HepG2 (cell line): ENCODE measurements around the gene CACNG1. TPM values are rescaled to one million over a fixed set of nuclear protein-coding genes. Genes with fewer than 3 reads are reported as not detected.

Experiments
- CCAR2 ChIP-seq: fragments of 200-400 bp; formaldehyde crosslinking; optimal IDR thresholded peaks from 2 replicates; pipeline ENCODE3; 2018; ENCODE audit warnings: low read depth, mild to moderate bottlenecking, low read length, moderate library complexity
- FUBP1 ChIP-seq: sonication (generic); formaldehyde crosslinking; IDR thresholded peaks from 2 replicates; pipeline ENCODE4 v1.5.1; 2020; ENCODE audit warnings: missing genetic modification reagents, mild to moderate bottlenecking, borderline replicate concordance
- GABPB1 ChIP-seq: IDR thresholded peaks from 2 replicates; pipeline ENCODE4 v1.6.1; 2016; ENCODE audit warnings: mild to moderate bottlenecking, missing genetic modification reagents, moderate library complexity, missing compliant biosample characterization
- MED1 ChIP-seq: sonication (generic); formaldehyde crosslinking; IDR thresholded peaks from 2 replicates; pipeline ENCODE4 v1.4.0; 2020; ENCODE audit warnings: missing genetic modification reagents
- MED8 ChIP-seq: sonication (generic); formaldehyde crosslinking; IDR thresholded peaks from 2 replicates; pipeline ENCODE4 v1.8.1; 2023; ENCODE audit warnings: mild to moderate bottlenecking, missing genetic modification reagents; ENCODE audit not compliant: insufficient replicate concordance
- NCOA5 ChIP-seq: sonication (generic); formaldehyde crosslinking; IDR thresholded peaks from 2 replicates; pipeline ENCODE4 v1.4.0; 2020; ENCODE audit warnings: missing genetic modification reagents
- SAFB2 ChIP-seq: sonication (generic); formaldehyde crosslinking; IDR thresholded peaks from 2 replicates; pipeline ENCODE4 v1.5.1; 2020; ENCODE audit warnings: missing genetic modification reagents, low read depth, mild to moderate bottlenecking, borderline replicate concordance
- SP140L ChIP-seq: sonication (generic); formaldehyde crosslinking; IDR thresholded peaks from 2 replicates; pipeline ENCODE4 v1.4.0; 2020; ENCODE audit warnings: missing genetic modification reagents, borderline replicate concordance
- TOE1 ChIP-seq: sonication (generic); formaldehyde crosslinking; IDR thresholded peaks from 2 replicates; pipeline ENCODE4 v1.4.0; 2020; ENCODE audit warnings: mild to moderate bottlenecking, missing genetic modification reagents
- YEATS4 ChIP-seq: sonication (generic); formaldehyde crosslinking; IDR thresholded peaks from 2 replicates; pipeline ENCODE4 v1.4.0; 2020; ENCODE audit warnings: missing genetic modification reagents, borderline replicate concordance
- ZFAT ChIP-seq: sonication (generic); formaldehyde crosslinking; conservative IDR thresholded peaks from 2 replicates; pipeline ENCODE4 v1.8.1; 2023; ENCODE audit warnings: missing genetic modification reagents, inconsistent platforms
- ZFP90 ChIP-seq: sonication (generic); formaldehyde crosslinking; IDR thresholded peaks from 2 replicates; pipeline ENCODE4 v1.8.0; 2022; ENCODE audit warnings: missing genetic modification reagents, mild to moderate bottlenecking, inconsistent platforms, borderline replicate concordance
- ZNF296 ChIP-seq: sonication (generic); formaldehyde crosslinking; conservative IDR thresholded peaks from 2 replicates; pipeline ENCODE4 v1.5.0; 2020; ENCODE audit warnings: mild to moderate bottlenecking, missing genetic modification reagents
- ZNF383 ChIP-seq: sonication (generic); formaldehyde crosslinking; IDR thresholded peaks from 2 replicates; pipeline ENCODE4 v1.4.0; 2020; ENCODE audit warnings: missing genetic modification reagents, mild to moderate bottlenecking, borderline replicate concordance
- ZNF431 ChIP-seq: sonication (generic); formaldehyde crosslinking; IDR thresholded peaks from 2 replicates; pipeline ENCODE4 v1.9.0; 2022; ENCODE audit warnings: missing genetic modification reagents, low read depth, mild to moderate bottlenecking, borderline replicate concordance
- ZNF652 ChIP-seq: IDR thresholded peaks from 2 replicates; pipeline ENCODE4 v1.6.1; 2016; ENCODE audit warnings: low read depth, borderline replicate concordance
- ZNF7 ChIP-seq: IDR thresholded peaks from 2 replicates; pipeline ENCODE4 v1.6.1; 2016; ENCODE audit warnings: missing biosample characterization, missing genetic modification reagents
- ZSCAN9 ChIP-seq: IDR thresholded peaks from 2 replicates; pipeline ENCODE4 v1.6.1; 2016; ENCODE audit warnings: borderline replicate concordance
- polyA plus RNA-seq, 8 experiments: library from polyadenylated mRNA; depleted of rRNA in 3 of 8; stranded (reverse) in 7 of 8; unstranded in 1 of 8; fragments of >200 nt; fragmentation: Illumina TruSeq in 4 of 8; extraction: Trizol in 4 of 8; gene quantifications; 2 replicates each; pipeline versions ENCODE4 v1.2.1 to v1.2.3, GENCODE V29; 2011 to 2016; ENCODE audit warnings: low read depth in 4 of 8, missing spikeins in 1 of 8, mixed read lengths in 1 of 8; ENCODE audit not compliant: insufficient read depth in 1 of 8
- total RNA-seq, 5 experiments: library from RNA; depleted of rRNA; stranded (reverse); fragments of >200 nt; fragmentation: Illumina TruSeq; extraction: Trizol; gene quantifications; 2 replicates each; pipeline ENCODE4 v1.2.3, GENCODE V29; 2016; ENCODE audit warnings: low read depth in 1 of 5
- TF ChIP-seq, protein P1 (sequence below), 2 experiments: sonication (generic) in 1 of 2; formaldehyde crosslinking in 1 of 2; IDR thresholded peaks; 2 replicates each; pipeline versions ENCODE4 v1.6.1 to v1.9.0; 2014 to 2022; ENCODE audit warnings: antibody characterized with exemption in 1 of 2, borderline replicate concordance in 1 of 2, inconsistent platforms in 1 of 2, low read depth in 1 of 2, missing genetic modification reagents in 1 of 2
- TF ChIP-seq, protein P2 (sequence below): sonication (generic); formaldehyde crosslinking; IDR thresholded peaks from 2 replicates; pipeline ENCODE4 v1.5.0; 2020; ENCODE audit warnings: missing genetic modification reagents

Gene CACNG1
- total and polyA plus RNA-seq, 2 of the 13 experiments (the other 11 are each of a cell fraction or from before 2014, with no cell fraction given), result not detected

DNA sequence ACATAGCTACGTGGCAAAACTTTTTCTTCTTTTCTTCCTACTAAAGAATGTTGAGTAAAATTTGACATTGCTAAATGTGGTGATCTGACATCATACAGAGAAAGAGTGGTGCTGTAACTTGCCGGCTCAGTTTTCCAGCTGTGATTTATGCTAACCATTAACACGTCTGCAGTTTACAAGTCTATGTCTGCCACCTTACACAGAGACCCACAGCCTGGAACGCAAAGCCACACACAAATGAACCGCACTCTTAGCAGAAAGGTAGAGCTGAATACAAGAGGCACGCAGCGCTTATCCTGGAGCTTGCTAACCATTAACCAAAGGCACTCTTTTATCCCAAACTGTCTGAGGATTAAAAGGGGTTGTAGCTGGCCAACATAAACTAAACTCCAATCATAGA is 31.9 kb downstream of the CACNG1 start (continued):
- TF ChIP-seq FUBP1 (CRISPR knock-in tag) (no peak), ZSCAN9 (no peak; the same call in 1 of the 2 replicates), ZFAT (no peak), ZNF7 (peak; percentile 16; the same call in 1 of the 2 replicates), MED8 (CRISPR knock-in tag) (no peak), SP140L (CRISPR knock-in tag) (no peak), NCOA5 (CRISPR knock-in tag) (no peak), ZNF652 (no peak; the same call in 1 of the 2 replicates), YEATS4 (0 out of 2 replicates have a peak, but pooled peaks have one; percentile 23), TOE1 (no peak), CCAR2 (no peak), ZFP90 (CRISPR knock-in tag) (no peak), ZNF431 (no peak), ZNF383 (CRISPR knock-in tag) (no peak), MED1 (CRISPR knock-in tag) (peak; percentile 54; the same call in 1 of the 2 replicates), GABPB1 (CRISPR knock-in tag) (no peak), ZNF296 (CRISPR knock-in tag) (no peak), SAFB2 (CRISPR knock-in tag) (no peak)
- TF ChIP-seq, protein P1, sequence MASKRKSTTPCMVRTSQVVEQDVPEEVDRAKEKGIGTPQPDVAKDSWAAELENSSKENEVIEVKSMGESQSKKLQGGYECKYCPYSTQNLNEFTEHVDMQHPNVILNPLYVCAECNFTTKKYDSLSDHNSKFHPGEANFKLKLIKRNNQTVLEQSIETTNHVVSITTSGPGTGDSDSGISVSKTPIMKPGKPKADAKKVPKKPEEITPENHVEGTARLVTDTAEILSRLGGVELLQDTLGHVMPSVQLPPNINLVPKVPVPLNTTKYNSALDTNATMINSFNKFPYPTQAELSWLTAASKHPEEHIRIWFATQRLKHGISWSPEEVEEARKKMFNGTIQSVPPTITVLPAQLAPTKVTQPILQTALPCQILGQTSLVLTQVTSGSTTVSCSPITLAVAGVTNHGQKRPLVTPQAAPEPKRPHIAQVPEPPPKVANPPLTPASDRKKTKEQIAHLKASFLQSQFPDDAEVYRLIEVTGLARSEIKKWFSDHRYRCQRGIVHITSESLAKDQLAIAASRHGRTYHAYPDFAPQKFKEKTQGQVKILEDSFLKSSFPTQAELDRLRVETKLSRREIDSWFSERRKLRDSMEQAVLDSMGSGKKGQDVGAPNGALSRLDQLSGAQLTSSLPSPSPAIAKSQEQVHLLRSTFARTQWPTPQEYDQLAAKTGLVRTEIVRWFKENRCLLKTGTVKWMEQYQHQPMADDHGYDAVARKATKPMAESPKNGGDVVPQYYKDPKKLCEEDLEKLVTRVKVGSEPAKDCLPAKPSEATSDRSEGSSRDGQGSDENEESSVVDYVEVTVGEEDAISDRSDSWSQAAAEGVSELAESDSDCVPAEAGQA (IDR thresholded peaks at IDR 0.05; ENCODE audit: low read depth), result no peak
- TF ChIP-seq, protein P1 (CRISPR knock-in tag; IDR thresholded peaks at IDR 0.05; ENCODE audit: borderline replicate concordance), result no peak
- TF ChIP-seq, protein P2, sequence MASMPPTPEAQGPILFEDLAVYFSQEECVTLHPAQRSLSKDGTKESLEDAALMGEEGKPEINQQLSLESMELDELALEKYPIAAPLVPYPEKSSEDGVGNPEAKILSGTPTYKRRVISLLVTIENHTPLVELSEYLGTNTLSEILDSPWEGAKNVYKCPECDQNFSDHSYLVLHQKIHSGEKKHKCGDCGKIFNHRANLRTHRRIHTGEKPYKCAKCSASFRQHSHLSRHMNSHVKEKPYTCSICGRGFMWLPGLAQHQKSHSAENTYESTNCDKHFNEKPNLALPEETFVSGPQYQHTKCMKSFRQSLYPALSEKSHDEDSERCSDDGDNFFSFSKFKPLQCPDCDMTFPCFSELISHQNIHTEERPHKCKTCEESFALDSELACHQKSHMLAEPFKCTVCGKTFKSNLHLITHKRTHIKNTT, result no peak
